ENCODE measurements around the gene RABGAP1L. TPM values are rescaled to one million over a fixed set of nuclear protein-coding genes. Genes with fewer than 3 reads are reported as not detected.

Gene RABGAP1L
- total RNA-seq, 1 experiment from 2014 or later, result 76.9 TPM

GRCh38 chr1:174875306-174875705 lies 716.0 kb downstream of the RABGAP1L start:
- peak; percentile 41 for DNase-seq (ENCODE audit: low spot score)
- Mint-ChIP-seq H3K27me3 (ENCODE audit: low read depth) (no peaks in the 10 kb centered on the region), H3K27ac (peak overlapping the region; percentile 99), H3K4me3 (peak overlapping the region; percentile 93), H3K36me3 (peaks cover 21% of the 10 kb centered on the region), H3K9me3 (no peaks in the 10 kb centered on the region), H3K4me1 (peaks cover 56% of the 10 kb centered on the region)
- ATAC-seq, result peak; percentile 30
- POLR2A ChIA-PET, result no interaction called here
- CTCF ChIA-PET, result no interaction called here
- TF ChIP-seq PRRX2 (CRISPR knock-in tag; IDR thresholded peaks at IDR 0.05) (no peak), NR3C1 (CRISPR knock-in tag; conservative IDR thresholded peaks at IDR 0.05; ENCODE audit: low read depth) (no peak), ATF3 (CRISPR knock-in tag; conservative IDR thresholded peaks at IDR 0.05) (no peak), ZNF281 (CRISPR knock-in tag; IDR thresholded peaks at IDR 0.05) (0 out of 2 replicates have a peak, but pooled peaks have one; percentile 43), ZNF138 (CRISPR knock-in tag; conservative IDR thresholded peaks at IDR 0.05) (no peak), KAT7 (CRISPR knock-in tag; IDR thresholded peaks at IDR 0.05; ENCODE audit: borderline replicate concordance) (no peak), RORB (CRISPR knock-in tag; IDR thresholded peaks at IDR 0.05) (no peak), ZBTB43 (CRISPR knock-in tag; IDR thresholded peaks at IDR 0.05) (peak; percentile 47; the same call in 1 of the 2 replicates), ARID4B (CRISPR knock-in tag; IDR thresholded peaks at IDR 0.05; ENCODE audit: borderline replicate concordance) (no peak), ETV6 (CRISPR knock-in tag; IDR thresholded peaks at IDR 0.05) (peak; percentile 71), SMAD3 (CRISPR knock-in tag; IDR thresholded peaks at IDR 0.05; ENCODE audit: borderline replicate concordance) (no peak), TEAD1 (CRISPR knock-in tag; IDR thresholded peaks at IDR 0.05) (no peak; the same call in 1 of the 2 replicates), USF1 (CRISPR knock-in tag; IDR thresholded peaks at IDR 0.05) (no peak), NFYB (CRISPR knock-in tag; conservative IDR thresholded peaks at IDR 0.05; ENCODE audit: low read depth) (no peak), CREM (CRISPR knock-in tag; IDR thresholded peaks at IDR 0.05) (no peak), MXD4 (CRISPR knock-in tag; IDR thresholded peaks at IDR 0.05; ENCODE audit: borderline replicate concordance) (no peak), ZNF232 (CRISPR knock-in tag; IDR thresholded peaks at IDR 0.05) (0 out of 2 replicates have a peak, but pooled peaks have one; percentile 21), MYBL2 (CRISPR knock-in tag; IDR thresholded peaks at IDR 0.05) (no peak), NR1H2 (CRISPR knock-in tag; IDR thresholded peaks at IDR 0.05) (no peak)
- TF ChIP-seq, protein P1, sequence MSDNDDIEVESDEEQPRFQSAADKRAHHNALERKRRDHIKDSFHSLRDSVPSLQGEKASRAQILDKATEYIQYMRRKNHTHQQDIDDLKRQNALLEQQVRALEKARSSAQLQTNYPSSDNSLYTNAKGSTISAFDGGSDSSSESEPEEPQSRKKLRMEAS (CRISPR knock-in tag; IDR thresholded peaks at IDR 0.05), result no peak
- TF ChIP-seq, protein P2, sequence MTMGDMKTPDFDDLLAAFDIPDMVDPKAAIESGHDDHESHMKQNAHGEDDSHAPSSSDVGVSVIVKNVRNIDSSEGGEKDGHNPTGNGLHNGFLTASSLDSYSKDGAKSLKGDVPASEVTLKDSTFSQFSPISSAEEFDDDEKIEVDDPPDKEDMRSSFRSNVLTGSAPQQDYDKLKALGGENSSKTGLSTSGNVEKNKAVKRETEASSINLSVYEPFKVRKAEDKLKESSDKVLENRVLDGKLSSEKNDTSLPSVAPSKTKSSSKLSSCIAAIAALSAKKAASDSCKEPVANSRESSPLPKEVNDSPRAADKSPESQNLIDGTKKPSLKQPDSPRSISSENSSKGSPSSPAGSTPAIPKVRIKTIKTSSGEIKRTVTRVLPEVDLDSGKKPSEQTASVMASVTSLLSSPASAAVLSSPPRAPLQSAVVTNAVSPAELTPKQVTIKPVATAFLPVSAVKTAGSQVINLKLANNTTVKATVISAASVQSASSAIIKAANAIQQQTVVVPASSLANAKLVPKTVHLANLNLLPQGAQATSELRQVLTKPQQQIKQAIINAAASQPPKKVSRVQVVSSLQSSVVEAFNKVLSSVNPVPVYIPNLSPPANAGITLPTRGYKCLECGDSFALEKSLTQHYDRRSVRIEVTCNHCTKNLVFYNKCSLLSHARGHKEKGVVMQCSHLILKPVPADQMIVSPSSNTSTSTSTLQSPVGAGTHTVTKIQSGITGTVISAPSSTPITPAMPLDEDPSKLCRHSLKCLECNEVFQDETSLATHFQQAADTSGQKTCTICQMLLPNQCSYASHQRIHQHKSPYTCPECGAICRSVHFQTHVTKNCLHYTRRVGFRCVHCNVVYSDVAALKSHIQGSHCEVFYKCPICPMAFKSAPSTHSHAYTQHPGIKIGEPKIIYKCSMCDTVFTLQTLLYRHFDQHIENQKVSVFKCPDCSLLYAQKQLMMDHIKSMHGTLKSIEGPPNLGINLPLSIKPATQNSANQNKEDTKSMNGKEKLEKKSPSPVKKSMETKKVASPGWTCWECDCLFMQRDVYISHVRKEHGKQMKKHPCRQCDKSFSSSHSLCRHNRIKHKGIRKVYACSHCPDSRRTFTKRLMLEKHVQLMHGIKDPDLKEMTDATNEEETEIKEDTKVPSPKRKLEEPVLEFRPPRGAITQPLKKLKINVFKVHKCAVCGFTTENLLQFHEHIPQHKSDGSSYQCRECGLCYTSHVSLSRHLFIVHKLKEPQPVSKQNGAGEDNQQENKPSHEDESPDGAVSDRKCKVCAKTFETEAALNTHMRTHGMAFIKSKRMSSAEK (CRISPR knock-in tag; IDR thresholded peaks at IDR 0.05; ENCODE audit: borderline replicate concordance), result no peak
- TF ChIP-seq, protein P3, sequence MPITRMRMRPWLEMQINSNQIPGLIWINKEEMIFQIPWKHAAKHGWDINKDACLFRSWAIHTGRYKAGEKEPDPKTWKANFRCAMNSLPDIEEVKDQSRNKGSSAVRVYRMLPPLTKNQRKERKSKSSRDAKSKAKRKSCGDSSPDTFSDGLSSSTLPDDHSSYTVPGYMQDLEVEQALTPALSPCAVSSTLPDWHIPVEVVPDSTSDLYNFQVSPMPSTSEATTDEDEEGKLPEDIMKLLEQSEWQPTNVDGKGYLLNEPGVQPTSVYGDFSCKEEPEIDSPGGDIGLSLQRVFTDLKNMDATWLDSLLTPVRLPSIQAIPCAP (CRISPR knock-in tag; IDR thresholded peaks at IDR 0.05), result no peak
- TF ChIP-seq, protein P4, sequence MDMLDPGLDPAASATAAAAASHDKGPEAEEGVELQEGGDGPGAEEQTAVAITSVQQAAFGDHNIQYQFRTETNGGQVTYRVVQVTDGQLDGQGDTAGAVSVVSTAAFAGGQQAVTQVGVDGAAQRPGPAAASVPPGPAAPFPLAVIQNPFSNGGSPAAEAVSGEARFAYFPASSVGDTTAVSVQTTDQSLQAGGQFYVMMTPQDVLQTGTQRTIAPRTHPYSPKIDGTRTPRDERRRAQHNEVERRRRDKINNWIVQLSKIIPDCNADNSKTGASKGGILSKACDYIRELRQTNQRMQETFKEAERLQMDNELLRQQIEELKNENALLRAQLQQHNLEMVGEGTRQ (CRISPR knock-in tag; IDR thresholded peaks at IDR 0.05), result no peak
